Right lung (tissue), 5 donors: ENCODE results near the gene ERVV-1. TPM values are rescaled to one million over a fixed set of nuclear protein-coding genes. Genes with fewer than 3 reads are reported as not detected.
"Not testable (repeated sequence)": the region's sequence is repeated elsewhere in the genome, so short reads cannot be mapped to it uniquely, and the experiment has no call there.

Source experiments
- DNase-seq, 2 donors: peaks; one replicate each; pipeline ENCODE4 v3.0.0-alpha.2; 2013
- polyA plus RNA-seq, 5 donors: library from polyadenylated mRNA; unstranded; fragments of 120-200 nt; gene quantifications; one replicate each; pipeline versions ENCODE4 v1.2.1 to v1.2.3, GENCODE V29; 2013; ENCODE audit warnings: inconsistent platforms in 1 of 5, low replicate concordance in 1 of 5; ENCODE audit not compliant: insufficient read length in 5 of 5, insufficient read depth in 1 of 5

Gene ERVV-1
- polyA plus RNA-seq, 5 donors = 0.06 TPM; not detected in 4

GRCh38 chr19:53019684-53020083 lies 6.0 kb downstream of the ERVV-1 start:
- DNase-seq = no peak

GRCh38 chr19:53028306-53028705 lies 14.6 kb downstream of the ERVV-1 start:
- DNase-seq = not testable (repeated sequence)

GRCh38 chr19:53034054-53034453 lies 20.3 kb downstream of the ERVV-1 start:
- no peak for DNase-seq

GRCh38 chr19:53034948-53035675 lies 21.4 kb downstream of the ERVV-1 start:
- DNase-seq = no peak

- peak in 1 of 2 donors; percentile 8 for DNase-seq
Observed at GRCh38 chr19:53037101-53038097, 23.7 kb downstream of the ERVV-1 start.

- no peak for DNase-seq
Observed at GRCh38 chr19:53041366-53041765, 27.6 kb downstream of the ERVV-1 start.

- DNase-seq = no peak
Observed at GRCh38 chr19:53045536-53045935, 31.8 kb downstream of the ERVV-1 start.

GRCh38 chr19:53047379-53047778 lies 33.7 kb downstream of the ERVV-1 start:
- DNase-seq = no peak

- no peak for DNase-seq
Observed at GRCh38 chr19:53055117-53055516, 41.4 kb downstream of the ERVV-1 start.

GRCh38 chr19:53057904-53058580 lies 44.3 kb downstream of the ERVV-1 start:
- peak; percentile 11 to 18 for DNase-seq

Other genes with a start within 250 kb of the ERVV-1 start
- gene ZNF600, start 227.1 kb upstream of the ERVV-1 start, polyA plus RNA-seq = 10 to 100 TPM in 1 of 5 donors, 1 to 10 TPM in 4; 6.4 to 11.7 (median 7.7) TPM
- gene ZNF28, start 192.3 kb upstream of the ERVV-1 start, polyA plus RNA-seq = 10 to 100 TPM; 10.8 to 17.4 (median 16.6) TPM
- gene ZNF468, start 156.3 kb upstream of the ERVV-1 start, polyA plus RNA-seq = 10 to 100 TPM; 26.4 to 39.5 (median 32.1) TPM
- gene ZNF320, start 116.3 kb upstream of the ERVV-1 start, polyA plus RNA-seq = 10 to 100 TPM; 21.8 to 35.2 (median 29.9) TPM
- gene ZNF888, start 90.5 kb upstream of the ERVV-1 start, polyA plus RNA-seq = 10 to 100 TPM in 4 of 5 donors, 1 to 10 TPM in 1; 10.0 to 15.1 (median 13.5) TPM
- gene ZNF816, start 51.0 kb upstream of the ERVV-1 start, polyA plus RNA-seq = 10 to 100 TPM; 12.0 to 21.6 (median 18.9) TPM
- gene ERVV-2, start 30.8 kb downstream of the ERVV-1 start, polyA plus RNA-seq = under 1 TPM in 1 of 5 donors, not detected in 4; 0.08 TPM
- gene ZNF160, start 89.5 kb downstream of the ERVV-1 start, polyA plus RNA-seq = 10 to 100 TPM; 26.2 to 72.7 (median 54.0) TPM
- gene ZNF415, start 119.0 kb downstream of the ERVV-1 start, polyA plus RNA-seq = 10 to 100 TPM; 15.5 to 28.3 (median 25.2) TPM
- 10 to 100 TPM in 4 of 5 donors, 1 to 10 TPM in 1; 9.2 to 16.5 (median 15.1) TPM for gene ZNF347, start 145.1 kb downstream of the ERVV-1 start, polyA plus RNA-seq
- gene ZNF665, start 179.4 kb downstream of the ERVV-1 start, polyA plus RNA-seq = 10 to 100 TPM in 4 of 5 donors, 1 to 10 TPM in 1; 7.0 to 14.5 (median 12.1) TPM
- gene ZNF677, start 241.0 kb downstream of the ERVV-1 start, polyA plus RNA-seq = 10 to 100 TPM; 39.2 to 62.9 (median 53.2) TPM
- gene VN1R2, start 244.4 kb downstream of the ERVV-1 start, polyA plus RNA-seq = under 1 TPM in 2 of 5 donors, not detected in 3; 0.13 to 0.30 TPM